GM23338 (cell line): ENCODE results near the gene B3GNT4.

Source experiments
- CREB1 ChIP-seq: fragments of 250-450 bp; sonication (Bioruptor Pico); IDR thresholded peaks from 2 replicates; pipeline ENCODE4 v1.5.0; 2020; ENCODE audit warnings: low read depth, mild to moderate bottlenecking, moderate library complexity
- EZH2 ChIP-seq: fragments of 200-600 bp; sonication (generic); IDR thresholded peaks from one replicate; pipeline ENCODE4 v1.8.0; 2017; ENCODE audit warnings: antibody characterized with exemption, mild to moderate bottlenecking, low read depth; ENCODE audit not compliant: unreplicated experiment
- EZH2phosphoT487 ChIP-seq: fragments of 200-600 bp; sonication (generic); IDR thresholded peaks from one replicate; pipeline ENCODE4 v1.8.1; 2018; ENCODE audit warnings: antibody characterized with exemption; ENCODE audit not compliant: unreplicated experiment
- NANOG ChIP-seq: IDR thresholded peaks from 2 replicates; pipeline ENCODE4 v1.6.1; 2016; ENCODE audit warnings: antibody characterized with exemption, borderline replicate concordance
- POLR2AphosphoS5 ChIP-seq: IDR thresholded peaks from 2 replicates; pipeline ENCODE4 v1.6.1; 2016; ENCODE audit warnings: antibody characterized with exemption, low read depth
- ZNF331 ChIP-seq: fragments of 250-450 bp; sonication (Bioruptor Pico); IDR thresholded peaks from 2 replicates; pipeline ENCODE4 v1.5.0; 2020; ENCODE audit warnings: low read depth, mild to moderate bottlenecking, moderate library complexity
- TF ChIP-seq, protein P1 (sequence below), 2 experiments: fragments of 200-600 bp in 1 of 2; sonication (generic) in 1 of 2; conservative IDR thresholded peaks; 2 replicates each; pipeline versions ENCODE4 v1.5.1 to v1.6.1; 2016 to 2017; ENCODE audit warnings: antibody characterized with exemption in 2 of 2, low read depth in 2 of 2, mild to moderate bottlenecking in 2 of 2, moderate library complexity in 1 of 2
- TF ChIP-seq, protein P2 (sequence below): IDR thresholded peaks from one replicate; pipeline ENCODE4 v1.6.1; 2018; ENCODE audit warnings: antibody characterized with exemption; ENCODE audit not compliant: unreplicated experiment
- TF ChIP-seq, protein P3 (sequence below): fragments of 250-450 bp; sonication (Bioruptor Pico); IDR thresholded peaks from 2 replicates; pipeline ENCODE4 v1.5.0; 2020; ENCODE audit warnings: mild to moderate bottlenecking, moderate library complexity

DNA sequence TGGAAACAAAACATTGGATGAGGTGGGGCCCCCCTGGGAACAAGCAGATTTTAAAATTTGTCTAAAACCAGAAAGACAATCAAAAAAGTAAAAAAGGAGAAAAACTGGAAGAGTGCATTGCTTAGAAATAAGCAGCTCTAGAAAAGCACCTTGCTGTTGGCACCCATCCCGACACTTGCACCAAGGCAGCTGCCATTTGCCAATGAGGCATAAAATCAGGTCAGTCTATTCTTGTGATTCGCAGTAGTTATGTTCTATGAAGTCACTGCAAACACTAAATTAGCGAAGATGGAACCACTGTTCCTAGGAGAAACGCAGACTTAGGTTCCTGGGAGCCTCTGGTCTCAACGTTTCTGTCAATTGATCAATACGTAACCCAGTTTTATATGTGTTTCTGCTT, 46.5 kb downstream of the B3GNT4 start:
- TF ChIP-seq, protein P1, sequence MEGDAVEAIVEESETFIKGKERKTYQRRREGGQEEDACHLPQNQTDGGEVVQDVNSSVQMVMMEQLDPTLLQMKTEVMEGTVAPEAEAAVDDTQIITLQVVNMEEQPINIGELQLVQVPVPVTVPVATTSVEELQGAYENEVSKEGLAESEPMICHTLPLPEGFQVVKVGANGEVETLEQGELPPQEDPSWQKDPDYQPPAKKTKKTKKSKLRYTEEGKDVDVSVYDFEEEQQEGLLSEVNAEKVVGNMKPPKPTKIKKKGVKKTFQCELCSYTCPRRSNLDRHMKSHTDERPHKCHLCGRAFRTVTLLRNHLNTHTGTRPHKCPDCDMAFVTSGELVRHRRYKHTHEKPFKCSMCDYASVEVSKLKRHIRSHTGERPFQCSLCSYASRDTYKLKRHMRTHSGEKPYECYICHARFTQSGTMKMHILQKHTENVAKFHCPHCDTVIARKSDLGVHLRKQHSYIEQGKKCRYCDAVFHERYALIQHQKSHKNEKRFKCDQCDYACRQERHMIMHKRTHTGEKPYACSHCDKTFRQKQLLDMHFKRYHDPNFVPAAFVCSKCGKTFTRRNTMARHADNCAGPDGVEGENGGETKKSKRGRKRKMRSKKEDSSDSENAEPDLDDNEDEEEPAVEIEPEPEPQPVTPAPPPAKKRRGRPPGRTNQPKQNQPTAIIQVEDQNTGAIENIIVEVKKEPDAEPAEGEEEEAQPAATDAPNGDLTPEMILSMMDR (conservative IDR thresholded peaks at IDR 0.05; ENCODE audit: low read depth in 2 of 2): no peak
- TF ChIP-seq EZH2phosphoT487 (no peak), EZH2 (no peak), CREB1 (CRISPR knock-in tag) (no peak), POLR2AphosphoS5 (no peak), NANOG (no peak), ZNF331 (CRISPR knock-in tag) (no peak)
- TF ChIP-seq, protein P2, sequence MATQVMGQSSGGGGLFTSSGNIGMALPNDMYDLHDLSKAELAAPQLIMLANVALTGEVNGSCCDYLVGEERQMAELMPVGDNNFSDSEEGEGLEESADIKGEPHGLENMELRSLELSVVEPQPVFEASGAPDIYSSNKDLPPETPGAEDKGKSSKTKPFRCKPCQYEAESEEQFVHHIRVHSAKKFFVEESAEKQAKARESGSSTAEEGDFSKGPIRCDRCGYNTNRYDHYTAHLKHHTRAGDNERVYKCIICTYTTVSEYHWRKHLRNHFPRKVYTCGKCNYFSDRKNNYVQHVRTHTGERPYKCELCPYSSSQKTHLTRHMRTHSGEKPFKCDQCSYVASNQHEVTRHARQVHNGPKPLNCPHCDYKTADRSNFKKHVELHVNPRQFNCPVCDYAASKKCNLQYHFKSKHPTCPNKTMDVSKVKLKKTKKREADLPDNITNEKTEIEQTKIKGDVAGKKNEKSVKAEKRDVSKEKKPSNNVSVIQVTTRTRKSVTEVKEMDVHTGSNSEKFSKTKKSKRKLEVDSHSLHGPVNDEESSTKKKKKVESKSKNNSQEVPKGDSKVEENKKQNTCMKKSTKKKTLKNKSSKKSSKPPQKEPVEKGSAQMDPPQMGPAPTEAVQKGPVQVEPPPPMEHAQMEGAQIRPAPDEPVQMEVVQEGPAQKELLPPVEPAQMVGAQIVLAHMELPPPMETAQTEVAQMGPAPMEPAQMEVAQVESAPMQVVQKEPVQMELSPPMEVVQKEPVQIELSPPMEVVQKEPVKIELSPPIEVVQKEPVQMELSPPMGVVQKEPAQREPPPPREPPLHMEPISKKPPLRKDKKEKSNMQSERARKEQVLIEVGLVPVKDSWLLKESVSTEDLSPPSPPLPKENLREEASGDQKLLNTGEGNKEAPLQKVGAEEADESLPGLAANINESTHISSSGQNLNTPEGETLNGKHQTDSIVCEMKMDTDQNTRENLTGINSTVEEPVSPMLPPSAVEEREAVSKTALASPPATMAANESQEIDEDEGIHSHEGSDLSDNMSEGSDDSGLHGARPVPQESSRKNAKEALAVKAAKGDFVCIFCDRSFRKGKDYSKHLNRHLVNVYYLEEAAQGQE: no peak
- TF ChIP-seq, protein P3, sequence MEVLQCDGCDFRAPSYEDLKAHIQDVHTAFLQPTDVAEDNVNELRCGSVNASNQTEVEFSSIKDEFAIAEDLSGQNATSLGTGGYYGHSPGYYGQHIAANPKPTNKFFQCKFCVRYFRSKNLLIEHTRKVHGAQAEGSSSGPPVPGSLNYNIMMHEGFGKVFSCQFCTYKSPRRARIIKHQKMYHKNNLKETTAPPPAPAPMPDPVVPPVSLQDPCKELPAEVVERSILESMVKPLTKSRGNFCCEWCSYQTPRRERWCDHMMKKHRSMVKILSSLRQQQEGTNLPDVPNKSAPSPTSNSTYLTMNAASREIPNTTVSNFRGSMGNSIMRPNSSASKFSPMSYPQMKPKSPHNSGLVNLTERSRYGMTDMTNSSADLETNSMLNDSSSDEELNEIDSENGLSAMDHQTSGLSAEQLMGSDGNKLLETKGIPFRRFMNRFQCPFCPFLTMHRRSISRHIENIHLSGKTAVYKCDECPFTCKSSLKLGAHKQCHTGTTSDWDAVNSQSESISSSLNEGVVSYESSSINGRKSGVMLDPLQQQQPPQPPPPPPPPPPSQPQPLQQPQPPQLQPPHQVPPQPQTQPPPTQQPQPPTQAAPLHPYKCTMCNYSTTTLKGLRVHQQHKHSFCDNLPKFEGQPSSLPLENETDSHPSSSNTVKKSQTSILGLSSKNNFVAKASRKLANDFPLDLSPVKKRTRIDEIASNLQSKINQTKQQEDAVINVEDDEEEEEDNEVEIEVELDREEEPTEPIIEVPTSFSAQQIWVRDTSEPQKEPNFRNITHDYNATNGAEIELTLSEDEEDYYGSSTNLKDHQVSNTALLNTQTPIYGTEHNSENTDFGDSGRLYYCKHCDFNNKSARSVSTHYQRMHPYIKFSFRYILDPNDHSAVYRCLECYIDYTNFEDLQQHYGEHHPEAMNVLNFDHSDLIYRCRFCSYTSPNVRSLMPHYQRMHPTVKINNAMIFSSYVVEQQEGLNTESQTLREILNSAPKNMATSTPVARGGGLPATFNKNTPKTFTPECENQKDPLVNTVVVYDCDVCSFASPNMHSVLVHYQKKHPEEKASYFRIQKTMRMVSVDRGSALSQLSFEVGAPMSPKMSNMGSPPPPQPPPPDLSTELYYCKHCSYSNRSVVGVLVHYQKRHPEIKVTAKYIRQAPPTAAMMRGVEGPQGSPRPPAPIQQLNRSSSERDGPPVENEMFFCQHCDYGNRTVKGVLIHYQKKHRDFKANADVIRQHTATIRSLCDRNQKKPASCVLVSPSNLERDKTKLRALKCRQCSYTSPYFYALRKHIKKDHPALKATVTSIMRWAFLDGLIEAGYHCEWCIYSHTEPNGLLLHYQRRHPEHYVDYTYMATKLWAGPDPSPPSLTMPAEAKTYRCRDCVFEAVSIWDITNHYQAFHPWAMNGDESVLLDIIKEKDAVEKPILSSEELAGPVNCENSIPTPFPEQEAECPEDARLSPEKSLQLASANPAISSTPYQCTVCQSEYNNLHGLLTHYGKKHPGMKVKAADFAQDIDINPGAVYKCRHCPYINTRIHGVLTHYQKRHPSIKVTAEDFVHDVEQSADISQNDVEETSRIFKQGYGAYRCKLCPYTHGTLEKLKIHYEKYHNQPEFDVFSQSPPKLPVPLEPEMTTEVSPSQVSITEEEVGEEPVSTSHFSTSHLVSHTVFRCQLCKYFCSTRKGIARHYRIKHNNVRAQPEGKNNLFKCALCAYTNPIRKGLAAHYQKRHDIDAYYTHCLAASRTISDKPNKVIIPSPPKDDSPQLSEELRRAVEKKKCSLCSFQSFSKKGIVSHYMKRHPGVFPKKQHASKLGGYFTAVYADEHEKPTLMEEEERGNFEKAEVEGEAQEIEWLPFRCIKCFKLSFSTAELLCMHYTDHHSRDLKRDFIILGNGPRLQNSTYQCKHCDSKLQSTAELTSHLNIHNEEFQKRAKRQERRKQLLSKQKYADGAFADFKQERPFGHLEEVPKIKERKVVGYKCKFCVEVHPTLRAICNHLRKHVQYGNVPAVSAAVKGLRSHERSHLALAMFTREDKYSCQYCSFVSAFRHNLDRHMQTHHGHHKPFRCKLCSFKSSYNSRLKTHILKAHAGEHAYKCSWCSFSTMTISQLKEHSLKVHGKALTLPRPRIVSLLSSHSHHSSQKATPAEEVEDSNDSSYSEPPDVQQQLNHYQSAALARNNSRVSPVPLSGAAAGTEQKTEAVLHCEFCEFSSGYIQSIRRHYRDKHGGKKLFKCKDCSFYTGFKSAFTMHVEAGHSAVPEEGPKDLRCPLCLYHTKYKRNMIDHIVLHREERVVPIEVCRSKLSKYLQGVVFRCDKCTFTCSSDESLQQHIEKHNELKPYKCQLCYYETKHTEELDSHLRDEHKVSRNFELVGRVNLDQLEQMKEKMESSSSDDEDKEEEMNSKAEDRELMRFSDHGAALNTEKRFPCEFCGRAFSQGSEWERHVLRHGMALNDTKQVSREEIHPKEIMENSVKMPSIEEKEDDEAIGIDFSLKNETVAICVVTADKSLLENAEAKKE (CRISPR knock-in tag): no peak
